DND-41 (cell line): ENCODE results near the gene TBC1D19.
"Not testable (repeated sequence)": the region's sequence is repeated elsewhere in the genome, so short reads cannot be mapped to it uniquely, and the experiment has no call there.

Experiments used
- ATAC-seq: fragments of 200-7000 bp; cut with Tn5 transposase; 3 replicates; pipeline ENCODE4 v1.9.1; 2021; ENCODE audit warnings: low read depth; ENCODE audit not compliant: insufficient read depth
- DNase-seq: peaks from one replicate; pipeline ENCODE4 v3.0.0-alpha.2; 2020
- H2AFZ ChIP-seq: 2 replicates; pipeline ENCODE4 v1.6.0; 2012; ENCODE audit warnings: low read depth, low read length
- H3K27ac ChIP-seq: 2 replicates; pipeline ENCODE4 v1.5.1; 2012; ENCODE audit warnings: low read length, inconsistent platforms
- H3K27me3 ChIP-seq: fragments of 200-600 bp; sonication (generic); 2 replicates; pipeline ENCODE4 v1.6.0; 2012; ENCODE audit warnings: low read length, mild to moderate bottlenecking, inconsistent platforms; ENCODE audit not compliant: insufficient read depth, poor library complexity
- H3K36me3 ChIP-seq: 2 replicates; pipeline ENCODE4 v1.5.1; 2012; ENCODE audit warnings: low read length, inconsistent platforms; ENCODE audit not compliant: insufficient read depth
- H3K4me1 ChIP-seq: 2 replicates; pipeline ENCODE4 v1.5.1; 2012; ENCODE audit warnings: mild to moderate bottlenecking, low read length; ENCODE audit not compliant: insufficient read depth
- H3K4me2 ChIP-seq: 2 replicates; pipeline ENCODE4 v1.6.0; 2012; ENCODE audit warnings: mild to moderate bottlenecking, moderate library complexity, low read length, inconsistent platforms; ENCODE audit not compliant: insufficient read depth
- H3K4me3 ChIP-seq, 2 experiments: fragments of 200-600 bp in 1 of 2; shearing (Covaris generic) in 1 of 2; 2 replicates each; pipeline ENCODE4 v1.5.1; 2012 to 2016; ENCODE audit warnings: inconsistent platforms in 2 of 2, low read length in 2 of 2, mild to moderate bottlenecking in 2 of 2, low read depth in 1 of 2, moderate library complexity in 1 of 2
- H3K79me2 ChIP-seq: 2 replicates; pipeline ENCODE4 v1.6.0; 2012; ENCODE audit warnings: low read length, inconsistent platforms; ENCODE audit not compliant: insufficient read depth
- H3K9ac ChIP-seq: 2 replicates; pipeline ENCODE4 v1.6.0; 2012; ENCODE audit warnings: low read depth, mild to moderate bottlenecking, inconsistent platforms, low read length, moderate library complexity
- H3K9me3 ChIP-seq: 2 replicates; pipeline ENCODE4 v1.5.1; 2012; ENCODE audit warnings: low read length, moderate library complexity, mild to moderate bottlenecking, inconsistent platforms; ENCODE audit not compliant: insufficient read depth, severe bottlenecking
- H4K20me1 ChIP-seq: 2 replicates; pipeline ENCODE4 v1.6.0; 2012; ENCODE audit warnings: low read length; ENCODE audit not compliant: insufficient read depth
- CTCF ChIP-seq: IDR thresholded peaks from 2 replicates; pipeline ENCODE4 v1.5.1; 2012; ENCODE audit warnings: borderline replicate concordance, low read length, moderate library complexity, mild to moderate bottlenecking; ENCODE audit not compliant: poor library complexity, severe bottlenecking; ENCODE audit errors: extremely low read depth
- EZH2 ChIP-seq: IDR thresholded peaks from 3 replicates; pipeline ENCODE4 v1.6.1; 2012; ENCODE audit warnings: borderline replicate concordance, low read depth, mild to moderate bottlenecking, moderate library complexity, low read length, inconsistent platforms; ENCODE audit not compliant: severe bottlenecking

Gene TBC1D19

DNA sequence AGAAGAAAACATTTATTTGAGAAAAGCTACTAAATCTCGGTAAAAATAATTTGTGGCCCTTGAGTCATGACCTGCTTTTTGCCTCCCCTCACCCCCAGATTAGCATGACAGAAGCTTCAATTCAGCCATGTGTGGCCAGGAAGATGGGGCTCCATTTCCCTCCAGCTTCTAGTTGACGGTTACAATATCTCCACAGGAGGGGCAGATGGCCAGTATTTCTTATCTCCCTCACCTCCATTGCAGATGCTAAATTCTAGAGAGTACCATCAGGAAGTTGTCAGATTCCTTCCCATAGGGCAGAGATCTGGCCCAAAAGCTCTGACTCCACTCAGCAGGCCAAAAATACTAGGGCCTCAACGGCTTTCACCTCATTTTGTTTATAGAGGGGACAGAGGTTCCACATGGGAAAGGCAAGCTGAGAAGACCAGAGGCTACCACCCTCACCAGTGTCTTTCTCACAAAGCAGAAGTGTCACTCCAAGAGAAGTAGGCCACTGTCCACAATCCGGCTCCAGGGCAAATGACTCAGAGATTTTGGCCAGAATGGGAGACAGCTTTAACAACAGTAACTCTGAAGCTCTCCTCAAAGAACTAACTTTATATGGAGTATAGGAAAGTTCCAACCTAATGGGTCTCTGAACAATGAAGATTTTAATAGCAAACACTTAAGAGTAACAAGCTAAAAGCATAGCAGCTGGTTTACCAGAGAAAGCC lies 108.3 kb downstream of the TBC1D19 start:
- no peak overlapping the region for H3K27ac ChIP-seq
- ATAC-seq: no peak
- no peak overlapping the region for H3K4me3 ChIP-seq
- no peak overlapping the region for H2AFZ ChIP-seq
- H3K79me2 ChIP-seq: no peaks in the 10 kb centered on the region
- no peaks in the 10 kb centered on the region for H4K20me1 ChIP-seq
- peaks cover 15% of the 10 kb centered on the region; the same call in 1 of the 2 replicates for H3K36me3 ChIP-seq
- H3K9ac ChIP-seq: no peak overlapping the region
- no peak for TF ChIP-seq EZH2
- TF ChIP-seq CTCF: no peak
- H3K27me3 ChIP-seq: no peaks in the 10 kb centered on the region
- no peak overlapping the region for H3K4me2 ChIP-seq
- H3K9me3 ChIP-seq: no peaks in the 10 kb centered on the region
- DNase-seq: no peak
- no peaks in the 10 kb centered on the region for H3K4me1 ChIP-seq

- DNase-seq, ATAC-seq, H3K9ac ChIP-seq, H4K20me1 ChIP-seq, H3K79me2 ChIP-seq, H3K4me3 ChIP-seq, H3K9me3 ChIP-seq, H3K27me3 ChIP-seq, H2AFZ ChIP-seq, H3K4me1 ChIP-seq, H3K27ac ChIP-seq, H3K4me2 ChIP-seq: not testable (repeated sequence)
- peaks cover 15% of the 10 kb centered on the region; the same call in 1 of the 2 replicates for H3K36me3 ChIP-seq
These were observed 110.2 kb downstream of the TBC1D19 start for GRCh38 chr4:26694131-26694530.

DNA sequence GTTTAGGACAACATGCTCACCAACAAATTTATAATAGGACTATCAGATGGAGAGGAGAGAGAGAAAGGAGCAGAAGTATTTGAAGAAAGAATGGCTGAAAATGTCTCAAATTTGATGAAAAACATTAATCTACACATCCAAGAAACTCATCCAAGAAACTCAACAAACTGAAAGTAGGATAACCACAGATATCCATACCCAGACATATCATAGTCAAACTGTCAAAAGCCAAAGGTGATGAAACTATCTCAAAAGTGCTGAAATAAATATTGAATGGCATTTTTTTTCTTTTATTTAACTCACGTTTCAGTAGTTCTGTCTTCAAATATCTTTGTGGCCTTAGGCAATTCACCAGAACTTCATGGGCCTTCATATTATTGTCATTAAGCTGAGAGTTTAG lies 116.2 kb downstream of the TBC1D19 start:
- TF ChIP-seq CTCF (no peak), EZH2 (no peak)
- H3K4me1 ChIP-seq: no peaks in the 10 kb centered on the region

GRCh38 chr4:26701095-26701494 lies 117.2 kb downstream of the TBC1D19 start:
- DNase-seq: no peak

More for the DNA sequence above, 116.2 kb downstream of the TBC1D19 start:
- DNase-seq: no peak
- ATAC-seq: no peak
- Histone ChIP-seq H3K27ac (no peak overlapping the region), H3K36me3 (no peaks in the 10 kb centered on the region), H3K79me2 (no peaks in the 10 kb centered on the region), H3K9me3 (no peaks in the 10 kb centered on the region), H3K9ac (no peak overlapping the region), H3K4me3 (no peak overlapping the region), H4K20me1 (no peaks in the 10 kb centered on the region), H2AFZ (no peak overlapping the region), H3K27me3 (no peaks in the 10 kb centered on the region), H3K4me2 (no peak overlapping the region)

More at GRCh38 chr4:26701095-26701494, 117.2 kb downstream of the TBC1D19 start:
- H3K27ac ChIP-seq: no peak overlapping the region
- TF ChIP-seq CTCF (no peak), EZH2 (no peak)
- no peak overlapping the region for H3K9ac ChIP-seq
- no peaks in the 10 kb centered on the region for H3K4me1 ChIP-seq
- no peak overlapping the region for H3K4me2 ChIP-seq
- H4K20me1 ChIP-seq: no peaks in the 10 kb centered on the region
- no peaks in the 10 kb centered on the region for H3K36me3 ChIP-seq
- no peaks in the 10 kb centered on the region for H3K79me2 ChIP-seq
- H3K27me3 ChIP-seq: no peaks in the 10 kb centered on the region
- ATAC-seq: no peak
- H3K4me3 ChIP-seq: no peak overlapping the region
- no peak overlapping the region for H2AFZ ChIP-seq
- H3K9me3 ChIP-seq: no peaks in the 10 kb centered on the region
